CD4-positive, alpha-beta T cell treated with Interleukin-2 at 100 ng/mL for 4 hours (primary cell): ENCODE results near the gene AASS.
"Not testable (repeated sequence)": the region's sequence is repeated elsewhere in the genome, so short reads cannot be mapped to it uniquely, and the experiment has no call there.

Experiments
- DNase-seq: peaks from one replicate; pipeline ENCODE4 v3.0.0-alpha.2; 2020; ENCODE audit warnings: low spot score

The AASS gene

GRCh38 chr7:122143751-122144711, at the start of gene AASS:
AASS (minus strand) TSS chr7:122144249; CDS start chr7:122133726, 10,523 bp downstream.
- DNase-seq: peak; percentile 69

GRCh38 chr7:122188785-122189184, 44.7 kb upstream of the AASS start:
- DNase-seq: no peak

GRCh38 chr7:122183106-122183505, 39.1 kb upstream of the AASS start:
- DNase-seq: no peak

GRCh38 chr7:122182081-122182480, 38.0 kb upstream of the AASS start:
- no peak for DNase-seq

GRCh38 chr7:122172144-122172543, 28.1 kb upstream of the AASS start:
- not testable (repeated sequence) for DNase-seq

- DNase-seq: no peak
These were observed 22.7 kb upstream of the AASS start for GRCh38 chr7:122166740-122167139.

- no peak for DNase-seq
These were observed 22.2 kb upstream of the AASS start for GRCh38 chr7:122166275-122166674.

GRCh38 chr7:122161628-122162027, 17.6 kb upstream of the AASS start:
- no peak for DNase-seq

GRCh38 chr7:122155566-122155965, 11.5 kb upstream of the AASS start:
- DNase-seq: no peak

GRCh38 chr7:122148878-122149277, 4.8 kb upstream of the AASS start:
- no peak for DNase-seq

GRCh38 chr7:122148081-122148480, 4.0 kb upstream of the AASS start:
- DNase-seq: no peak

- no peak for DNase-seq
These were observed 2.0 kb upstream of the AASS start for GRCh38 chr7:122145937-122146645.

GRCh38 chr7:122143376-122143750, 686 bp downstream of the AASS start:
- no peak for DNase-seq

- DNase-seq: no peak
These were observed 3.1 kb downstream of the AASS start for GRCh38 chr7:122140918-122141317.

GRCh38 chr7:122137251-122138077, 6.6 kb downstream of the AASS start:
- DNase-seq: no peak

- no peak for DNase-seq
These were observed 7.3 kb downstream of the AASS start for GRCh38 chr7:122136639-122137245.

- DNase-seq: no peak
These were observed 8.0 kb downstream of the AASS start for GRCh38 chr7:122136078-122136477.

GRCh38 chr7:122135275-122135674, 8.8 kb downstream of the AASS start:
- no peak for DNase-seq

GRCh38 chr7:122134793-122135192, 9.3 kb downstream of the AASS start:
- not testable (repeated sequence) for DNase-seq

- DNase-seq: no peak
These were observed 10.6 kb downstream of the AASS start for GRCh38 chr7:122133477-122133876.

- no peak for DNase-seq
These were observed 11.7 kb downstream of the AASS start for GRCh38 chr7:122132341-122132740.

- DNase-seq: no peak
These were observed 20.3 kb downstream of the AASS start for GRCh38 chr7:122123746-122124145.
